K562 (cell line): ENCODE results near the gene EHD2. TPM values are rescaled to one million over a fixed set of nuclear protein-coding genes. Genes with fewer than 3 reads are reported as not detected.
A peak's percentile ranks its signal among the peaks of the same experiment; 100 is the strongest.
"Not testable (repeated sequence)": the region's sequence is repeated elsewhere in the genome, so short reads cannot be mapped to it uniquely, and the experiment has no call there.

Experiments
- ATAC-seq: fragments of 200-7000 bp; cut with Tn5 transposase; 3 replicates; pipeline ENCODE4 v1.9.1; 2020; ENCODE audit warnings: moderate library complexity
- BruUV-seq: library from RNA; stranded (reverse); fragments of 400-500 nt; replicated peaks from 2 replicates; lab custom pipeline; 2021; lab: Mats Ljungman, UMichigan
- CTCF ChIA-PET: fragments of 300-600 bp; formaldehyde crosslinking; extraction: SDS; loops from one replicate; lab custom pipeline; 2021; ENCODE audit warnings: low intra/inter-chr PET ratio; lab: Yijun Ruan, JAX
- POLR2A ChIA-PET: fragments of 300-600, 350-650 bp; sonication (Branson Sonifier 250); formaldehyde crosslinking; extraction: SDS; loops from one replicate; lab custom pipeline; 2021; ENCODE audit warnings: antibody characterized with exemption, inconsistent platforms; lab: Yijun Ruan, JAX
- DNase-seq, 4 experiments: peaks; one replicate each; pipeline versions ENCODE4 v3.0.0 to v3.0.0-alpha.2; 2011 to 2018; ENCODE audit warnings: low spot score in 3 of 4, mixed read lengths in 3 of 4; ENCODE audit errors: extremely low read depth in 1 of 4
- FAIRE-seq: peaks from 2 replicates; lab custom pipeline; 2011; peaks lifted over from hg19 to GRCh38; lab: Jason Lieb, UNC
- H2AFZ ChIP-seq: 2 replicates; pipeline ENCODE4 v1.6.0; 2011; ENCODE audit warnings: low read depth, low read length, control low read depth, inconsistent platforms
- H3K27ac ChIP-seq: fragments of 200-600 bp; 3 replicates; pipeline ENCODE4 v1.8.0; 2011; ENCODE audit warnings: low read depth, mild to moderate bottlenecking, control low read depth, inconsistent platforms, low read length, moderate library complexity, mixed read lengths; ENCODE audit errors: extremely low read depth
- H3K27me3 ChIP-seq, 2 experiments: fragments of 300-600 bp in 1 of 2; 2 replicates in 1 of 2; 3 replicates in 1 of 2; pipeline versions ENCODE4 v1.6.0 to v1.8.0; 2011; ENCODE audit warnings: inconsistent platforms in 2 of 2, low read length in 2 of 2, mild to moderate bottlenecking in 1 of 2, mixed read lengths in 1 of 2, moderate library complexity in 1 of 2; ENCODE audit not compliant: control insufficient read depth in 2 of 2, insufficient read depth in 2 of 2
- H3K36me3 ChIP-seq: fragments of 300-600 bp; 3 replicates; pipeline ENCODE4 v1.8.0; 2011; ENCODE audit warnings: mild to moderate bottlenecking, low read length, inconsistent platforms; ENCODE audit not compliant: control insufficient read depth, insufficient read depth
- H3K4me1 ChIP-seq, 2 experiments: fragments of 200-600 bp in 1 of 2; replicated peaks in 1 of 2; 2 replicates in 1 of 2; 3 replicates in 1 of 2; pipeline versions ENCODE4 v1.5.1 to v1.8.0; 2011; ENCODE audit warnings: inconsistent platforms in 2 of 2, low read length in 2 of 2, mild to moderate bottlenecking in 1 of 2, mixed read lengths in 1 of 2, moderate library complexity in 1 of 2; ENCODE audit not compliant: control insufficient read depth in 2 of 2, insufficient read depth in 2 of 2
- H3K4me2 ChIP-seq: 2 replicates; pipeline ENCODE4 v1.6.1; 2011; ENCODE audit warnings: low read length, control low read depth, inconsistent platforms, mixed read lengths; ENCODE audit not compliant: insufficient read depth
- H3K4me3 ChIP-seq: fragments of 200-600 bp; sonication (generic), shearing (Covaris generic); 2 replicates; pipeline ENCODE4 v1.5.1; 2016; ENCODE audit warnings: control low read depth, inconsistent platforms
- H3K79me2 ChIP-seq: fragments of 200-600 bp; 3 replicates; pipeline ENCODE4 v1.8.0; 2011; ENCODE audit warnings: low read length, inconsistent platforms; ENCODE audit not compliant: control insufficient read depth, insufficient read depth
- H3K9ac ChIP-seq, 2 experiments: 2 replicates each; pipeline versions ENCODE4 v1.6.0 to v1.6.1; 2011; ENCODE audit warnings: low read depth in 2 of 2, low read length in 2 of 2, control low read depth in 1 of 2, inconsistent platforms in 1 of 2, mild to moderate bottlenecking in 1 of 2, mixed read lengths in 1 of 2; ENCODE audit not compliant: insufficient read depth in 1 of 2
- H3K9me1 ChIP-seq: one replicate; pipeline ENCODE4 v1.6.0; 2011; ENCODE audit warnings: inconsistent platforms, mild to moderate bottlenecking, low read length, moderate library complexity; ENCODE audit not compliant: control insufficient read depth, insufficient read depth
- H3K9me3 ChIP-seq: replicated peaks from 2 replicates; pipeline ENCODE4 v1.5.1; 2011; ENCODE audit warnings: low read depth, low read length, inconsistent platforms; ENCODE audit not compliant: control insufficient read depth, insufficient read depth
- H4K20me1 ChIP-seq: replicated peaks from 2 replicates; pipeline ENCODE4 v1.6.1; 2011; ENCODE audit warnings: low read length, inconsistent platforms, mixed read lengths; ENCODE audit not compliant: control insufficient read depth, insufficient read depth
- JUNB ChIP-seq: fragments of 450-650 bp; formaldehyde crosslinking; conservative IDR thresholded peaks from 2 replicates; pipeline ENCODE4 v1.4.0; 2020; ENCODE audit warnings: mild to moderate bottlenecking
- MECOM ChIP-seq: fragments of 250-450 bp; sonication (Bioruptor Pico); IDR thresholded peaks from 2 replicates; pipeline ENCODE4 v1.8.0; 2022; ENCODE audit warnings: inconsistent platforms
- NFIC ChIP-seq: fragments of 450-650 bp; IDR thresholded peaks from 2 replicates; pipeline ENCODE4 v1.6.1; 2017; ENCODE audit warnings: mild to moderate bottlenecking, inconsistent platforms
- NR2C1 ChIP-seq, 2 experiments: fragments of 450-650 bp; IDR thresholded peaks; 2 replicates each; pipeline ENCODE4 v1.6.1; 2017; ENCODE audit warnings: mild to moderate bottlenecking in 2 of 2, antibody characterized with exemption in 1 of 2, inconsistent platforms in 1 of 2, missing compliant biosample characterization in 1 of 2, missing genetic modification characterization in 1 of 2
- PKNOX1 ChIP-seq: fragments of 450-650 bp; IDR thresholded peaks from 2 replicates; pipeline ENCODE4 v1.6.1; 2016
- ZFX ChIP-seq: sonication (generic); formaldehyde crosslinking; IDR thresholded peaks from 2 replicates; pipeline ENCODE4 v1.8.0; 2022; ENCODE audit warnings: mild to moderate bottlenecking, missing genetic modification reagents, moderate library complexity
- WGBS: fragments of 100-300 bp; shearing (Covaris generic); methylation state at CpG from one replicate; pipeline ENCODE4 v1.1.6; 2016; ENCODE audit warnings: low coverage, mixed read lengths; ENCODE audit not compliant: insufficient coverage; ENCODE audit errors: missing lambda C conversion rate; 5-methylcytosine and 5-hydroxymethylcytosine counted together
- in situ Hi-C: fragments of 300-500 bp; cut with MboI; formaldehyde crosslinking; loops from 4 replicates; pipeline ENCODE4 v1.15.0; 2018; ENCODE audit warnings: inconsistent platforms, mixed read lengths
- intact Hi-C: fragments of 100-400 bp; cut with micrococcal nuclease; formaldehyde crosslinking; loops from 2 replicates; pipeline ENCODE4 v1.14.2; 2022
- polyA plus RNA-seq, 8 experiments: library from polyadenylated mRNA; depleted of rRNA in 4 of 8; stranded (reverse) in 5 of 8; unstranded in 3 of 8; fragments of >200 nt; fragmentation: Nextera tagmentation in 2 of 8; fragmentation: Illumina TruSeq in 1 of 8; extraction: Ambion mirVana in 2 of 8; extraction: Trizol in 1 of 8; gene quantifications; 2 replicates each; pipeline versions ENCODE4 v1.2.1 to v1.2.3, GENCODE V29; 2011 to 2014; ENCODE audit warnings: inconsistent platforms in 1 of 8, missing spikeins in 1 of 8
- total RNA-seq, 7 experiments: library from RNA; depleted of rRNA in 6 of 7; stranded (reverse); fragments of >200 nt in 6 of 7; fragmentation: Illumina TruSeq in 2 of 7; extraction: Trizol in 2 of 7; gene quantifications; 2 replicates each; pipeline versions ENCODE4 v1.2.1 to v1.2.3, GENCODE V29; 2011 to 2021; ENCODE audit warnings: low replicate concordance in 1 of 7
- TF ChIP-seq, protein P1 (sequence below): fragments of 450-650 bp; formaldehyde crosslinking; IDR thresholded peaks from 2 replicates; pipeline ENCODE4 v1.4.0; 2022; ENCODE audit warnings: mild to moderate bottlenecking, moderate library complexity

EHD2 gene
- total and polyA plus RNA-seq, 9 of the 15 experiments (the other 6 are each of a cell fraction or from before 2014, with no cell fraction given), result 1.7 to 32.2 (median 3.0) TPM

DNA sequence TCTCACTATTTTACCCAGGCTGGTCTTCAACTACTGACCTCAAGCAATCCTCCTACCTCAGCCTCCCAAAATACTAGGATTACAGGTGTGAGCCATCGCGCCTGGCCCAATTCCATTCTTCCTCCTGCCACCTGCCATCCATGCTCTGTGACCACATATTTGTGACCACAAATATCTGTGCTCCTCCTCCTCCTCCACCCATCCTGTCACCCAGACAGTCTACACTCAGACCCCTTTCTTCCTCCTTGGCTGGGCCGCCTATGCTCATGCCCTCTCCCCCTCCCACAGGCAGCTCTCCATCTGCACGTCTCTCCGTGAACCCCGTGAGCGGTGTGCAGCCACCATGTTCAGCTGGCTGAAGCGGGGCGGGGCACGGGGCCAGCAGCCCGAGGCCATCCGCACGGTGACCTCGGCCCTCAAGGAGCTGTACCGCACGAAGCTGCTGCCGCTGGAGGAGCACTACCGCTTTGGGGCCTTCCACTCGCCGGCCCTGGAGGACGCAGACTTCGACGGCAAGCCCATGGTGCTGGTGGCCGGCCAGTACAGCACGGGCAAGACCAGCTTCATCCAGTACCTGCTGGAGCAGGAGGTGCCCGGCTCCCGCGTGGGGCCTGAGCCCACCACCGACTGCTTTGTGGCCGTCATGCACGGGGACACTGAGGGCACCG lies 3.2 kb downstream of the EHD2 start (continued):
- TF ChIP-seq, protein P1, sequence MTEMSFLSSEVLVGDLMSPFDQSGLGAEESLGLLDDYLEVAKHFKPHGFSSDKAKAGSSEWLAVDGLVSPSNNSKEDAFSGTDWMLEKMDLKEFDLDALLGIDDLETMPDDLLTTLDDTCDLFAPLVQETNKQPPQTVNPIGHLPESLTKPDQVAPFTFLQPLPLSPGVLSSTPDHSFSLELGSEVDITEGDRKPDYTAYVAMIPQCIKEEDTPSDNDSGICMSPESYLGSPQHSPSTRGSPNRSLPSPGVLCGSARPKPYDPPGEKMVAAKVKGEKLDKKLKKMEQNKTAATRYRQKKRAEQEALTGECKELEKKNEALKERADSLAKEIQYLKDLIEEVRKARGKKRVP, result no peak
- TF ChIP-seq JUNB (CRISPR knock-in tag), result no peak
- TF ChIP-seq NFIC, result peak; percentile 21; the same call in 1 of the 2 replicates
- no peak for TF ChIP-seq PKNOX1
- no peak for TF ChIP-seq MECOM (CRISPR knock-in tag)

DNA sequence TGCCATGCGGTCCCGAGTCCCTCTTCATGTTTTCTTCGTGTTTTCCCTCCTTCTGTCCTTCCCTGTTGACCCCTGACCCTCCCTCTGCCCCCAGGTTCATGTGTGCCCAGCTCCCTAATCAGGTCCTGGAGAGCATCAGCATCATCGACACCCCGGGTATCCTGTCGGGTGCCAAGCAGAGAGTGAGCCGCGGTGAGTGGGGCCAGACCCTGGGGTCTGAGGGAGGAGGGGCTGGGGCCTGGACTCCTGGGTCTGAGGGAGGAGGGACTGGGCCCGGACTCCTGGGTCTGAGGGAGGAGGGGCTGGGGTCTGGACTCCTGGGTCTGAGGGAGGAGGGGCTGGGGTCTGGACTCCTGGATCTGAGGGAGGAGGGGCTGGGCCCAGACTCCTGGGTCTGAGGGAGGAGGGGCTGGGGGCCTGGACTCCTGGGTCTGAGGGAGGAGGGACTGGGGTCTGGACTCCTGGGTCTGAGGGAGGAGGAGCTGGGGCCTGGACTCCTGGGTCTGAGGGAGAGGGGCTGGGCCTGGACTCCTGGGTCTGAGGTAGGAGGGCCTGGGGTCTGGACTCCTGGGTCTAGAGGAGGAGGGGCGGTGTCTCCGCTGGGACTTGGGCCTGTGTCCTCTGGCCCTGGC lies 5.3 kb downstream of the EHD2 start:
- WGBS, result 88% methylated on average over 10 of the region's 11 CpGs
- CTCF ChIA-PET, result not testable (repeated sequence)

More for the DNA sequence above, 5.3 kb downstream of the EHD2 start:
- Histone ChIP-seq H3K9ac (peak overlapping the region in 1 of 2 experiments; percentile 80; a peak in 2 of 4 replicates), H3K79me2 (peaks cover 20% of the 10 kb centered on the region), H3K4me1 (peaks cover 19 to 43% of the 10 kb centered on the region in 2 experiments)
- H4K20me1 ChIP-seq; H3K4me2 ChIP-seq; DNase-seq; FAIRE-seq; intact Hi-C loops; BruUV-seq; in situ Hi-C loops; H3K9me3 ChIP-seq; H2AFZ ChIP-seq; H3K9me1 ChIP-seq; H3K4me3 ChIP-seq; ATAC-seq; TF ChIP-seq NR2C1 (IDR thresholded peaks at IDR 0.05): not testable (repeated sequence)
- 0 out of 2 replicates have a peak, but pooled peaks have one; percentile 14 for TF ChIP-seq NR2C1 (tag; IDR thresholded peaks at IDR 0.05)
- 0 out of 2 replicates have a peak, but pooled peaks have one; percentile 21 for TF ChIP-seq ZFX (CRISPR knock-in tag)
- TF ChIP-seq, all 486 proteins: peak for 2; not testable (repeated sequence) for 484
- POLR2A ChIA-PET, result interaction anchor here (0.6 to 1.1 kb wide), 2 partner anchors 14 to 24 kb away, joined by 3 read pairs; no protein-coding TSS in a partner anchor
- not testable (repeated sequence) for H3K27me3 ChIP-seq, H3K27ac ChIP-seq
- peaks cover 20% of the 10 kb centered on the region; the same call in 2 of the 3 replicates for H3K36me3 ChIP-seq
